ENCODE data around the gene TLR9. TPM values are rescaled to one million over a fixed set of nuclear protein-coding genes. Genes with fewer than 3 reads are reported as not detected.
"Not testable (repeated sequence)": the region's sequence is repeated elsewhere in the genome, so short reads cannot be mapped to it uniquely, and the experiment has no call there.

TLR9 gene
- polyA plus RNA-seq, 2 donors: 0.10 to 0.14 TPM

GRCh38 chr3:52178537-52178936 is 46.9 kb downstream of the TLR9 start:
- Histone ChIP-seq H3K27ac (ENCODE audit: low read depth in 2 of 2, low read length in 1 of 2) (no peak overlapping the region), H3K36me3 (ENCODE audit: control insufficient read depth in 2 of 2, insufficient read depth in 2 of 2, low read length in 1 of 2) (no peaks in the 10 kb centered on the region), H3K4me3 (ENCODE audit: low read depth in 1 of 2, low read length in 2 of 2) (no peak overlapping the region), H3K9me3 (ENCODE audit: control insufficient read depth in 2 of 2, insufficient read depth in 1 of 2, low read depth in 1 of 2, low read length in 1 of 2) (no peaks in the 10 kb centered on the region), H3K27me3 (ENCODE audit: control insufficient read depth in 1 of 2, insufficient read depth in 2 of 2, low read length in 2 of 2) (no peaks in the 10 kb centered on the region), H3K4me1 (ENCODE audit: control insufficient read depth in 2 of 2, insufficient read depth in 2 of 2, low read length in 1 of 2) (peaks cover 3 to 13% of the 10 kb centered on the region in 2 donors)
- WGBS, 2 donors: 93 to 100% methylated on average over 1 of the region's 1 CpG

DNA sequence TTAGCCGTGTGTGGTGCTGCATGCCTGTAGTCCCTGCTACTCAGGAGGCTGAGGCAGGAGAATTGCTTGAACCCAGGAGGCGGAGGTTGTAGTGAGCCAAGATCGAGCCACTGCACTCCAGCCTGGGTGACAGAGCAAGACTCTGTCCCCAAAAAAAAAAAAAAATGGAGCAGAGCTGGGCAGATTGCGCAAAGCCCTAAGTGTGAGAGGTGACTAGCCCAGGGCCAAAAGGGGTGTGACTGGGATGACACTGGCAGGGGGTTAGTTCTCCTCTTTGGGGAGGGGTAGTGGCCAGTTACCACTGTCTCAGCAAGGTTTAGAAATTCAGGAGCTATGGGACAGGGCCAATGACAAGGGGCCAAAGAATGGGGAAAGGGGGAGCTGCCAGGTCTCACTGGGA is 47.3 kb downstream of the TLR9 start:
- not testable (repeated sequence) for H3K4me3 ChIP-seq (ENCODE audit: low read depth in 1 of 2, low read length in 2 of 2); H3K27me3 ChIP-seq (ENCODE audit: control insufficient read depth in 1 of 2, insufficient read depth in 2 of 2, low read length in 2 of 2); H3K36me3 ChIP-seq (ENCODE audit: control insufficient read depth in 2 of 2, insufficient read depth in 2 of 2, low read length in 1 of 2); H3K9me3 ChIP-seq (ENCODE audit: control insufficient read depth in 2 of 2, insufficient read depth in 1 of 2, low read depth in 1 of 2, low read length in 1 of 2); H3K27ac ChIP-seq (ENCODE audit: low read depth in 2 of 2, low read length in 1 of 2)
- H3K4me1 ChIP-seq (ENCODE audit: control insufficient read depth in 2 of 2, insufficient read depth in 2 of 2, low read length in 1 of 2): peaks cover 3 to 13% of the 10 kb centered on the region in 2 donors
- 95 to 96% methylated on average over 4 of the region's 4 CpGs for WGBS, 2 donors

DNA sequence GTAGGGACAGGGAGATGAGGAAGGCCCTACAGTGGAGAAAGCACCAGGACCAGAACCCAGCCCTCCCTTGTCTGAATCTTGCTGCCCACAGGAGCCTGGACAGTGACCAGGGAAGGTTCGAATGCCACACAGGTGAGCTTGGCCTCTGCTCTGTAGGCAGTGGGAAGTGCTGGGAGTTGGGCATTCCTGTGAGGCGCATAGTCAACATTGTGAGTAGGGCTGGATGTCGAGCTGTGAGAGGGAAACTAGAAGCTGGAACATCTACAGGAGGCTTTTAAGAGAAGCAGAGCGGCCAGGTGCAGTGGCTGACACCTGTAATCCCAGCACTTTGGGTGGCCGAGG is 47.8 kb downstream of the TLR9 start:
- 74 to 81% methylated on average over 5 of the region's 5 CpGs for WGBS, 2 donors
- H3K36me3 ChIP-seq (ENCODE audit: control insufficient read depth in 2 of 2, insufficient read depth in 2 of 2, low read length in 1 of 2): no peaks in the 10 kb centered on the region
- no peak overlapping the region for H3K27ac ChIP-seq (ENCODE audit: low read depth in 2 of 2, low read length in 1 of 2)
- H3K4me1 ChIP-seq (ENCODE audit: control insufficient read depth in 2 of 2, insufficient read depth in 2 of 2, low read length in 1 of 2): peaks cover 3 to 13% of the 10 kb centered on the region in 2 donors
- H3K4me3 ChIP-seq (ENCODE audit: low read depth in 1 of 2, low read length in 2 of 2): no peak overlapping the region
- H3K9me3 ChIP-seq (ENCODE audit: control insufficient read depth in 2 of 2, insufficient read depth in 1 of 2, low read depth in 1 of 2, low read length in 1 of 2): no peaks in the 10 kb centered on the region
- H3K27me3 ChIP-seq (ENCODE audit: control insufficient read depth in 1 of 2, insufficient read depth in 2 of 2, low read length in 2 of 2): no peaks in the 10 kb centered on the region

DNA sequence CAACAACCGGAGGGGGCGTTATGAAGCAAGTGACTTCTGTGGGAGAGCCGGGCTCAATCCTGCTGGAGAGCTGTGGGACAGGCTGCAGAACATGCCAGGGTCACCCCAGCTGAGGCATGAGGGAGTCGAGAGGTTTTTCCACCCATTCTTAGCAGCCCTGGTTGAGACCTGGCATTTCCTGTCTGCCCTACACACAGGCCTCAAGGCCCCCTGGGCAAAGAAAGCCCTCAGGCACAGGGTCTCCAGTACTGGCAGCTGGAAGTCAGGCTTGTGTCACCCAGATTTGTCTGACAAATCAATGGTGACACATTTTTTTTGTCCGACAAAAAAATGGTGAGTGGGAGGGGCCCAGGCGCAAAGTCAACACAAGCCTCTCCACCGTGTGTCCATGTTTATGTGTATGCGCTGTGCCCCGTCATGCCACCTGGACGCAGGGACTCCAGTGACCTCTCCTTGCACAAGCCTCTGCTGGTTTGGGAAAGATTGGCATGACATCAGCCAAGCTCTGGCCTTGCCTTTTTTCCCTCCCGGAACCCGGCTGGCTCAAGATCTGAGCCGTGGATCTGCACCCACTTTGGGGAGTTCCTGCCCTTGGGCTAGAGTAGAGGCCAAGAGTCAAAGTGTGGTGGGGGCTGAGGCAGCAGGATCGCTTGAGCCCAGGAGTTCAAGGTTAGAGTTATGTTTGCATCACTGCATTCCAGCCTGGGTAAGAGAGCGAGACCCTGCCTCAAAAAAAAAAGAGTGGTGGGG is 48.3 kb downstream of the TLR9 start:
- WGBS, 2 donors: 50% methylated on average over 15 of the region's 15 CpGs
- no peak overlapping the region for H3K4me3 ChIP-seq (ENCODE audit: low read depth in 1 of 2, low read length in 2 of 2)
- H3K27ac ChIP-seq (ENCODE audit: low read depth in 2 of 2, low read length in 1 of 2): no peak overlapping the region
- no peaks in the 10 kb centered on the region for H3K9me3 ChIP-seq (ENCODE audit: control insufficient read depth in 2 of 2, insufficient read depth in 1 of 2, low read depth in 1 of 2, low read length in 1 of 2)
- peaks cover 3 to 13% of the 10 kb centered on the region in 2 donors for H3K4me1 ChIP-seq (ENCODE audit: control insufficient read depth in 2 of 2, insufficient read depth in 2 of 2, low read length in 1 of 2)
- no peaks in the 10 kb centered on the region for H3K36me3 ChIP-seq (ENCODE audit: control insufficient read depth in 2 of 2, insufficient read depth in 2 of 2, low read length in 1 of 2)
- H3K27me3 ChIP-seq (ENCODE audit: control insufficient read depth in 1 of 2, insufficient read depth in 2 of 2, low read length in 2 of 2): no peaks in the 10 kb centered on the region

GRCh38 chr3:52176180-52176752 is 49.2 kb downstream of the TLR9 start:
- Histone ChIP-seq H3K27ac (ENCODE audit: low read depth in 2 of 2, low read length in 1 of 2) (no peak overlapping the region), H3K27me3 (ENCODE audit: control insufficient read depth in 1 of 2, insufficient read depth in 2 of 2, low read length in 2 of 2) (no peaks in the 10 kb centered on the region), H3K4me3 (ENCODE audit: low read depth in 1 of 2, low read length in 2 of 2) (no peak overlapping the region), H3K36me3 (ENCODE audit: control insufficient read depth in 2 of 2, insufficient read depth in 2 of 2, low read length in 1 of 2) (no peaks in the 10 kb centered on the region), H3K9me3 (ENCODE audit: control insufficient read depth in 2 of 2, insufficient read depth in 1 of 2, low read depth in 1 of 2, low read length in 1 of 2) (no peaks in the 10 kb centered on the region), H3K4me1 (ENCODE audit: control insufficient read depth in 2 of 2, insufficient read depth in 2 of 2, low read length in 1 of 2) (peaks cover 3 to 13% of the 10 kb centered on the region in 2 donors)
- 66 to 76% methylated on average over 8 of the region's 8 CpGs for WGBS, 2 donors

GRCh38 chr3:52175416-52176179 is 49.8 kb downstream of the TLR9 start:
- Histone ChIP-seq H3K4me1 (ENCODE audit: control insufficient read depth in 2 of 2, insufficient read depth in 2 of 2, low read length in 1 of 2) (peaks cover 3 to 13% of the 10 kb centered on the region in 2 donors), H3K36me3 (ENCODE audit: control insufficient read depth in 2 of 2, insufficient read depth in 2 of 2, low read length in 1 of 2) (no peaks in the 10 kb centered on the region), H3K27me3 (ENCODE audit: control insufficient read depth in 1 of 2, insufficient read depth in 2 of 2, low read length in 2 of 2) (no peaks in the 10 kb centered on the region), H3K27ac (ENCODE audit: low read depth in 2 of 2, low read length in 1 of 2) (no peak overlapping the region), H3K4me3 (ENCODE audit: low read depth in 1 of 2, low read length in 2 of 2) (no peak overlapping the region), H3K9me3 (ENCODE audit: control insufficient read depth in 2 of 2, insufficient read depth in 1 of 2, low read depth in 1 of 2, low read length in 1 of 2) (no peaks in the 10 kb centered on the region)
- 90 to 94% methylated on average over 14 of the region's 14 CpGs for WGBS, 2 donors

DNA sequence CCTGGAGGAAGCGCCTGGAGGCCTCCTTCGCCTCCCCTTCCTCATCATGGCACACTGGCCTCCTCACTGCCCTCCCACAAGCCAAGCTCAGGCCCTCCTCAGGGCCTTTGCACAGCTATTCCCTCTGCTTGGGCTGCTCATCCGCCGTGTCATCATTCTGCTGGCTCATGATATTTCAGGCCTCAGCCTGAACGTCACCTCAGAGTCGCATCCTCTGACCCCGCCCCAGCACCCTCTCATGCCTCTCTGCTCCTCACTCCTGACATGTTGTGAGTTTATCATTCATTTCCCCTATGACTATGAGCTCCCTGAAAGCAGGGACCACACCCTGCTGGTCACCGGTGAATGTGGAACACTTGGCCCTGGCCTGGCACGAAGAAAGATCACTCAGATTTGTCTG is 50.5 kb downstream of the TLR9 start:
- H3K27me3 ChIP-seq (ENCODE audit: control insufficient read depth in 1 of 2, insufficient read depth in 2 of 2, low read length in 2 of 2): no peaks in the 10 kb centered on the region
- H3K9me3 ChIP-seq (ENCODE audit: control insufficient read depth in 2 of 2, insufficient read depth in 1 of 2, low read depth in 1 of 2, low read length in 1 of 2): no peaks in the 10 kb centered on the region
- H3K36me3 ChIP-seq (ENCODE audit: control insufficient read depth in 2 of 2, insufficient read depth in 2 of 2, low read length in 1 of 2): no peaks in the 10 kb centered on the region
- no peak overlapping the region for H3K4me3 ChIP-seq (ENCODE audit: low read depth in 1 of 2, low read length in 2 of 2)
- WGBS, 2 donors: 74 to 80% methylated on average over 9 of the region's 9 CpGs
- H3K4me1 ChIP-seq (ENCODE audit: control insufficient read depth in 2 of 2, insufficient read depth in 2 of 2, low read length in 1 of 2): peaks cover 3 to 13% of the 10 kb centered on the region in 2 donors
- no peak overlapping the region for H3K27ac ChIP-seq (ENCODE audit: low read depth in 2 of 2, low read length in 1 of 2)

GRCh38 chr3:52173101-52173500 is 52.3 kb downstream of the TLR9 start:
- Histone ChIP-seq H3K27me3 (ENCODE audit: control insufficient read depth in 1 of 2, insufficient read depth in 2 of 2, low read length in 2 of 2) (no peaks in the 10 kb centered on the region), H3K27ac (ENCODE audit: low read depth in 2 of 2, low read length in 1 of 2) (no peak overlapping the region)
- WGBS, 2 donors: 94 to 100% methylated on average over 1 of the region's 1 CpG

GRCh38 chr3:52172262-52172757 is 53.1 kb downstream of the TLR9 start:
- Histone ChIP-seq H3K27ac (ENCODE audit: low read depth in 2 of 2, low read length in 1 of 2) (no peak overlapping the region), H3K4me3 (ENCODE audit: low read depth in 1 of 2, low read length in 2 of 2) (no peak overlapping the region), H3K9me3 (ENCODE audit: control insufficient read depth in 2 of 2, insufficient read depth in 1 of 2, low read depth in 1 of 2, low read length in 1 of 2) (no peaks in the 10 kb centered on the region), H3K36me3 (ENCODE audit: control insufficient read depth in 2 of 2, insufficient read depth in 2 of 2, low read length in 1 of 2) (no peaks in the 10 kb centered on the region), H3K27me3 (ENCODE audit: control insufficient read depth in 1 of 2, insufficient read depth in 2 of 2, low read length in 2 of 2) (no peaks in the 10 kb centered on the region), H3K4me1 (ENCODE audit: control insufficient read depth in 2 of 2, insufficient read depth in 2 of 2, low read length in 1 of 2) (peaks cover 2 to 11% of the 10 kb centered on the region in 2 donors)
- 84 to 92% methylated on average over 5 of the region's 5 CpGs for WGBS, 2 donors

More at GRCh38 chr3:52173101-52173500, 52.3 kb downstream of the TLR9 start:
- no peaks in the 10 kb centered on the region for H3K9me3 ChIP-seq (ENCODE audit: control insufficient read depth in 2 of 2, insufficient read depth in 1 of 2, low read depth in 1 of 2, low read length in 1 of 2)
- peaks cover 2 to 13% of the 10 kb centered on the region in 2 donors for H3K4me1 ChIP-seq (ENCODE audit: control insufficient read depth in 2 of 2, insufficient read depth in 2 of 2, low read length in 1 of 2)
- H3K36me3 ChIP-seq (ENCODE audit: control insufficient read depth in 2 of 2, insufficient read depth in 2 of 2, low read length in 1 of 2): no peaks in the 10 kb centered on the region
- H3K4me3 ChIP-seq (ENCODE audit: low read depth in 1 of 2, low read length in 2 of 2): no peak overlapping the region

Measured in esophagus (tissue), 2 donors.